ENCODE measurements around the gene TMEM170A. TPM values are rescaled to one million over a fixed set of nuclear protein-coding genes. Genes with fewer than 3 reads are reported as not detected.

Gene TMEM170A
- total RNA-seq, 1 donor from 2014 or later = 25.4 TPM

- ATAC-seq = no peak
- peaks cover 11% of the 10 kb centered on the region for H3K4me1 ChIP-seq
- no peak for TF ChIP-seq CTCF (IDR thresholded peaks at IDR 0.05)
- peaks cover 14% of the 10 kb centered on the region for H3K27me3 ChIP-seq
- H3K27ac ChIP-seq = no peak overlapping the region
- H3K9me3 ChIP-seq = no peaks in the 10 kb centered on the region
- H3K36me3 ChIP-seq = no peaks in the 10 kb centered on the region
- no peak for DNase-seq
- intact Hi-C loops (cut with DNase I) = no loop called here
- H3K4me3 ChIP-seq = no peak overlapping the region
These were observed 27.4 kb upstream of the TMEM170A start for GRCh38 chr16:75491876-75492275.

- no peak for DNase-seq
- no peaks in the 10 kb centered on the region for H3K36me3 ChIP-seq
These were observed 23.8 kb upstream of the TMEM170A start for GRCh38 chr16:75488322-75488721.

GRCh38 chr16:75486676-75487313 lies 22.3 kb upstream of the TMEM170A start:
- no peak for ATAC-seq
- intact Hi-C loops (cut with DNase I) = no loop called here

More at GRCh38 chr16:75488322-75488721, 23.8 kb upstream of the TMEM170A start:
- TF ChIP-seq CTCF (IDR thresholded peaks at IDR 0.05) = no peak
- intact Hi-C loops (cut with DNase I) = no loop called here
- Histone ChIP-seq H3K4me1 (no peaks in the 10 kb centered on the region), H3K27ac (no peak overlapping the region), H3K4me3 (no peak overlapping the region), H3K27me3 (peaks cover 4% of the 10 kb centered on the region), H3K9me3 (no peaks in the 10 kb centered on the region)
- no peak for ATAC-seq

GRCh38 chr16:75486014-75486675 lies 21.7 kb upstream of the TMEM170A start:
- Histone ChIP-seq H3K27ac (no peak overlapping the region), H3K9me3 (no peaks in the 10 kb centered on the region), H3K4me1 (no peaks in the 10 kb centered on the region), H3K36me3 (no peaks in the 10 kb centered on the region), H3K4me3 (no peak overlapping the region), H3K27me3 (no peaks in the 10 kb centered on the region)
- DNase-seq (no peak), ATAC-seq (no peak)
- intact Hi-C loops (cut with DNase I) = no loop called here
- TF ChIP-seq CTCF (IDR thresholded peaks at IDR 0.05) = no peak

More at GRCh38 chr16:75486676-75487313, 22.3 kb upstream of the TMEM170A start:
- H3K4me1 ChIP-seq = no peaks in the 10 kb centered on the region
- no peaks in the 10 kb centered on the region for H3K9me3 ChIP-seq
- H3K27me3 ChIP-seq = no peaks in the 10 kb centered on the region
- DNase-seq = no peak
- TF ChIP-seq CTCF (IDR thresholded peaks at IDR 0.05) = no peak
- H3K4me3 ChIP-seq = no peak overlapping the region
- H3K27ac ChIP-seq = no peak overlapping the region
- no peaks in the 10 kb centered on the region for H3K36me3 ChIP-seq

GRCh38 chr16:75485230-75486013 lies 20.9 kb upstream of the TMEM170A start:
- no peak for DNase-seq

More at GRCh38 chr16:75485230-75486013, 20.9 kb upstream of the TMEM170A start:
- TF ChIP-seq CTCF (IDR thresholded peaks at IDR 0.05) = no peak
- no peaks in the 10 kb centered on the region for H3K36me3 ChIP-seq
- H3K4me1 ChIP-seq = no peaks in the 10 kb centered on the region
- no peaks in the 10 kb centered on the region for H3K9me3 ChIP-seq
- intact Hi-C loops (cut with DNase I) = no loop called here
- H3K4me3 ChIP-seq = no peak overlapping the region
- H3K27me3 ChIP-seq = peaks cover 3% of the 10 kb centered on the region
- no peak overlapping the region for H3K27ac ChIP-seq
- ATAC-seq = no peak
